ENCODE measurements around the gene PRR27.

Gene PRR27

DNA sequence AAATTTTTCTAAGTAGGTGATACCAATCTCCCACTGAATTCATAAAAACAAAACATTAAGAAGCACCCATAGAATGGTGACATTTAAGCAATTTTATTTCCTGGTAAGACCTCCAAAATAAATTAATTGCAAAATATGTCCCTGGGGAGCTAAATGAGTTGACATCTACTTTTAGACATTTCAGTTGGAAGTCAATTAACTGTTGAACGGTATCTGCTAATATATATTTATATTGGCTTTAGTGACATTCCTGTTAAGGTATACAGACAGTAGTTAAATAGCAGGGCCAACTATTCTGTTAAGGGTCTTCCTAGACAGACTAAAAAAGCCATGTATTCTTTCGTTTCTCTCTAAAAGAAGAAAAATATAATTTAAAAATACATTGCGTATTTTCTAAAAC is at the start of gene PRR27:
Gene PRR27, plus strand, starts transcription at position 301 of the 400 bp plus-strand sequence. CDS start 139 bp downstream, outside the sequence.
- DNase-seq: no peak

GRCh38 chr4:70110917-70111316 is 43.1 kb upstream of the PRR27 start:
- DNase-seq: no peak

DNA sequence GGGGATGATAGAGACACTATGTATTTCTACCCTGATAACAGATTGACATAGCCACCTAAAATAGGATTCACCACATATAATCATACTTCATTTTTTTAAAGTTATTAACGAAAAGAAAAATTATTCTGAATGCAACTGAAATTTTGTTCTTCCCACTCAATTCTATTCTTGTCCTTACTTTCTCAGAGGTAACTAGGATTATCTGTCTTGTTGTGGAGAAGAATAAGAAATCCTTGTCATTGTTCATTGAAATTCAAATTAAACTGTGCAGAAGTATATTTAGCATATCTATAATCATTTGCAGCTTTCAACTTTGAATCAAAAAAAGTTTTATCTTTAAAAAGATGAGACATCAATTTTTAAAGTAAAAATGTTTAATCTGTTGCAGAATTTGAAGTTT is 40.4 kb upstream of the PRR27 start:
- DNase-seq: no peak

DNA sequence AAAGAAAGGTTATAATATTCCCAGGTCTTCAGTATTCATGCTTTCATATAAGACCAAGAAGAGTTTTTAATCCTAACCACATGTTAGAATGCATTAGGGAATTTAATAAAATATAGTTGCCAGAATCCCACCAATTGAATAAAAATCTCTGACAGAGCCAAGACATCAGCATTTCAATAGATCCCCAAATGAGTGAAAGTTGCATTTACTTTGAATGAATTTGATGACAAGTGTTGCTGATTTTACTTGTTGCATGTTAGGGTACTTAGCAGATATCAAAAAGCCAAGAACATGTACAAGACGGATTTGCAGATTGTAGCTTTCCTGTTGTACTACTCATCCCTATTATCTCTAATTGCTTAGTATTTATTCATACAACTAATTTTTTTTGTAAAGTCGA is 39.9 kb upstream of the PRR27 start:
- DNase-seq: no peak

DNA sequence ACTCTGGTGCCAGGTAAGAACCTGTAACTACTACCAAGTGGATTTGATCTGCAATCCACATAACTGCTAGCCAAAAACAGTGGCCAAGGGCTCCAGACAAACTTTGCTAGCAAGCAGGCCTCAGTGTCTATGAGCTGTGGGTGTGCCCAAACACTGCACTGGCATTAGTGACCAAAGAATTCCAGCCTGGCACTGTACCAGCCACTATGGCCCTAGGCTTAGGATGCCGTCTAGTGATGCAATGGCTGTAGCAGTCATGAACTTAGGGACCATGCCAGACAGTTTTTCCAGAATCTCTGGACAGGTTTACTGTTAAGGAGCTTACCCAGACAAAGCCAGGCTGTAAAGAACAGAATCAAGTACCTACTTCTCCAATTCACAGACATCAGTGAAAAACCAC is 33.7 kb upstream of the PRR27 start:
- no peak for DNase-seq

GRCh38 chr4:70133473-70133872 is 20.6 kb upstream of the PRR27 start:
- no peak for DNase-seq

- DNase-seq: no peak
Measured at GRCh38 chr4:70138751-70139150, 15.3 kb upstream of the PRR27 start.

DNA sequence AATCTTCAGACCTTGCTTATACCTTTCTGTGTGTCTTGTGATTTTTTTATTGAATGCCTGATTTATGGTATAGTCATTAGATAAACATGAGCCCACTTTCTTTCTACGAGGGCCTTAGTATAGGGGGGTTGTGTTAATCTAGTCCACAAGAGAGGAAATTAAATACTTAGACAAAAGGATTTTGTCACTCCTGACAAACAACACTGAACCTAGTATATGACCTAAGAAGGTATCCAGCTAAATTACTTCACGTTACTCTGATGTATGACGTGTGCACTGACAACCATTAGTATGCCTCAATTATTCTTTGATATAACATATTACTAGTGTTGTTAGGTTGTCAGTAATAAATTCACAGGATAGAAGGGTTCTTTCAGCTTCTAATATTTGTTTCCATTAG is 2.8 kb upstream of the PRR27 start:
- DNase-seq: no peak

DNA sequence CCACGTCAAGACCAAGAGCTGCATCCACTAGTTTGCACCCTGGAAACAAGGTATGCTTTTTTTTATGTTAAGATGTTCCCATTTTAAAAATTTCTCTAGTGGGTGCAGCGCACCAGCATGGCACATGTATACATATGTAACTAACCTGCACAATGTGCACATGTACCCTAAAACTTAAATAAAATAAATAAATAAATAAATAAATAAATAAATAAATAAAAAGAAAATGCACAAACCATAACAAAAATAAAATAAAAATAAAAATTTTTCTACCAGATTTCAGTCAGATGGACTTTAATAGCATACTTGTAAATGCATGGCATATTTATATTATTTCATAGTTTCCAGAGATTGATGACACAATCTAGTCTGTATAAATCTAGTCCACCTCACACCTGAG is 1.9 kb upstream of the PRR27 start:
- no peak for DNase-seq

DNA sequence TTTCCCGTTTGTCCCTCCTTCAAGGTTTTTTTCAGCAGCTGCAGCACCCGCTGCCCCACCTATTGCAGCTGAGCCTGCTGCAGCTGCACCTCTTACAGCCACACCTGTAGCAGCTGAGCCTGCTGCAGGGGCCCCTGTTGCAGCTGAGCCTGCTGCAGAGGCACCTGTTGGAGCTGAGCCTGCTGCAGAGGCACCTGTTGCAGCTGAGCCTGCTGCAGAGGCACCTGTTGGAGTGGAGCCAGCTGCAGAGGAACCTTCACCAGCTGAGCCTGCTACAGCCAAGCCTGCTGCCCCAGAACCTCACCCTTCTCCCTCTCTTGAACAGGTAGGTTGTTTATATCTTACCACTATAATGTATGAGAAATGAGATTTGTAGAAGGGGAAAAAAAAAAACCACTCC is 4.5 kb downstream of the PRR27 start:
- DNase-seq: no peak

GRCh38 chr4:70177090-70177489 is 23.1 kb downstream of the PRR27 start:
- no peak for DNase-seq

DNA sequence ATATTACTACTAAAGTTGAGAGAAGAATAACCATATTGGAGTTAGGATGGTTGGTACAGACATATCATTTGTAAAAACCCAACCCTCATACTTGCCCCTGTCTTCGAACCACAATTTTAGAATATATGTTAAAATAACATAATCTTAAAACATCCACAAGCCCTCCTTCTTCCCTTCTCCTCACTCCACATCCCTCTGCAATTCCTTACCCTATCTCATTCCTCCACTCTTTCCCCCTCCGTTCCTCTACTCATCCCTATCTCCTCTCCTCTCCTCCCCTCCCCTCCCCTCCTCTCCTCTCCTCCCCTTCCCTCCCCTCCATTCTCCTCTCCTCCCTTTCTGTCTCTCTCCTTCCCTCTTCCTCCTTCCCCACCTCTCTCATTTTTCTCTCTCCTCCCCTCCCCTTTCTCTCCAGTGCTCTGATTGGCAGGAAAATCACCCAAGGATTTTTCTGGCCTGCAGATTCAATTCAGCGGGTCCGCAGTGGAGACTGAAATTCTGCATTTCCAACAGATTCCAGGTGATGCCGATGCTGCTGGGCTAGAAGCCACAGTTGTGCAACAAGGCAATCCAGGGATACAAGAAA is 24.1 kb downstream of the PRR27 start:
- no peak for DNase-seq

- DNase-seq: no peak
Measured at GRCh38 chr4:70179811-70180210, 25.8 kb downstream of the PRR27 start.

DNA sequence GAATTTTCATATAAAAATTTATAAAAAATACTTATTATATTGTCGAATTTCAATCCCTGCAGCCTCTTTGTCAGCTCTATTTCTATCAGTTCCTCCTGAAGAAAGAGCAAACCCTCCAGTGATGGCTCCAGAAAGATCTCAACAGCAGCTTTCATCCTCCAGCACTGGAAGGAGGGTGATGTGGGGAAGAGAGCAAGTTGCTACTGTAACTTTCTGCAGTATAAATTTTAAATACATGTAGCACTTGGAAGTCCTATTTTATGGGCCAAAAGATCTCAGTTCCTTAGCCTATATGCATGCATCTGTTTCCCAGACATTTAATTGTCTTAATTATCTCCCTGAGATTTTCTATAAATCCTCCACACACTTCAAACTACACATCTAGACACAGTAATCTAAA is 27.8 kb downstream of the PRR27 start:
- no peak for DNase-seq

DNA sequence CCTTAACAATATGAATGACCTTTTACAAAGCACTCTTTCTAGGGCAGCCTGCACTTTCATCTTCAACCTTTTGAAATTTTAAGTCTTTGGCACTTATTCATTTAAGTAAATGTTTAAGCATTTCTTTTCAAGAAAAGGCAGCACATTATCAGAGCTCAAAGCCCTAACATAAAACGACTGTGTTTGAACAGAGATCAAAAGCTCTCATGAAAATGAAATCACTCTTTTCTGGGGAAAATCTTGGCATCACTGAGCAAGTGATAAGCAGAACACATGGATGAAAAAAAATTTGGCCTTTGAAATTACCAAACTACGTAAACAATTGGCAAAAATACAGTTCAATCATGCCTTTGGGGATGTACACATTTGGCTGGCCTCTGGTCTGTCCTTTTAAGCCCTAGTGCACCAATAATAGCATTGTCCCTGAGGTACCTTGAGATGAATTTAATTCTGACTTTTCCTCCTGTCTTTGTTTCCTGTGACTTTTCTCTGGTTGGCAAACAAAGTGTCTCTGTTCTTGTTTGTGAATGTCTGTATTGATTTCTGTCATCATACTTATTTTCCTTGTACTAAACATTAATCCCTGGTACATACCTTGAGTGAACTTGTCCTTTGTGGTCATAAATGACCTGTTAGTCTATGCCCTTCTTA is 28.6 kb downstream of the PRR27 start:
- DNase-seq: no peak

GRCh38 chr4:70183168-70183939 is 29.3 kb downstream of the PRR27 start:
- no peak for DNase-seq

DNA sequence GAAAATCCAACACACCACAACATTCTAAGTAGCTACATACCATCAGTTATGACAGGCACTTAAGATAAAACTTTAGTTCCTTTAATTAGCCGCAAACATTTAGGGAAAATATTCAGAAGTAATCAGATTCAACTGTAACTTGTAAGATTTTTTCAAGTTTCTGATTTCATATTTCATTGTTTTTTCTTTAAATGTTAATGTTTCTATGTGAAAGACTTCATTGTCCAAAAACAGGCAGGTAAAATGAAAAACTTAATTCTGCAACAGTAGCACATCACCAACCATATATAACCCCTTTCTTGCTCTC is 29.9 kb downstream of the PRR27 start:
- DNase-seq: no peak

- no peak for DNase-seq
Measured at GRCh38 chr4:70187216-70187615, 33.2 kb downstream of the PRR27 start.

DNA sequence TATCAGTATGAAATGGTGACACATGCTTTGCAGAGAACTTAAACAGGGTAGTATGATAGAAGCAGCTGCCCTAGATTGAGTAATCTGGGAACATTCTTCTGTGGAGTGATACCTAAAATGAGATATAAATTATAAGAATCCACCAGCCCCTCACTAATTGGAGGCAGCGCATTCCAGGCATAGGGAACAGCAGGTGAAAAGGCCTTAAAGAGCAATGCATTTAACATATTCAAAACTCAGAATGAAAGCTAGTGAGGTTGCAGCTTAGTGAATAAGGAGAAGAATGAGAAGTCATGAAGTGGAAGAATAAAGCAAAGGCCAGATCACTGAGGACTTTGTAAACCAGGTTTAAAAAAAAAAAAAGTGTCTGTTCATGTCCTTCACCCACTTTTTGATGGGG is 36.5 kb downstream of the PRR27 start:
- DNase-seq: no peak

- no peak for DNase-seq
Measured at GRCh38 chr4:70191647-70192046, 37.6 kb downstream of the PRR27 start.

- no peak for DNase-seq
Measured at GRCh38 chr4:70192895-70193294, 38.9 kb downstream of the PRR27 start.

- no peak for DNase-seq
Measured at GRCh38 chr4:70195425-70195824, 41.4 kb downstream of the PRR27 start, which contains the start of gene ODAM. Gene ODAM, plus strand, starts transcription at chr4:70195725. Its CDS starts 819 bp downstream, at chr4:70196544.

GRCh38 chr4:70196857-70197256 is 42.8 kb downstream of the PRR27 start:
- DNase-seq: no peak

DNA sequence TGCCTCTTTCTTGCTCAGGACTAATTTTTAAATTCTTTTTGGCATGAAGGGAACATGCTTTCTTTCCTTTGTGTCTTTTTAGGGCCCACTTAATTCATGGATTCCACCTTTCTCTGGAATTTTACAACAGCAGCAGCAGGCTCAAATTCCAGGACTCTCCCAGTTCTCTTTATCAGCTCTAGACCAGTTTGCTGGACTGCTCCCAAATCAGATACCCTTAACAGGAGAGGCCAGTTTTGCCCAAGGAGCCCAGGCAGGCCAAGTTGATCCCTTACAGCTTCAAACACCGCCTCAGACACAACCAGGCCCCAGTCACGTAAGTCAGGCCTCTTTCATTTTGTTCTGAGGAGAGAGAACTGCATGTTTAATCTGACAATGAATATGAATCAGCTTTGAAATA is 43.8 kb downstream of the PRR27 start:
- DNase-seq: no peak

DNA sequence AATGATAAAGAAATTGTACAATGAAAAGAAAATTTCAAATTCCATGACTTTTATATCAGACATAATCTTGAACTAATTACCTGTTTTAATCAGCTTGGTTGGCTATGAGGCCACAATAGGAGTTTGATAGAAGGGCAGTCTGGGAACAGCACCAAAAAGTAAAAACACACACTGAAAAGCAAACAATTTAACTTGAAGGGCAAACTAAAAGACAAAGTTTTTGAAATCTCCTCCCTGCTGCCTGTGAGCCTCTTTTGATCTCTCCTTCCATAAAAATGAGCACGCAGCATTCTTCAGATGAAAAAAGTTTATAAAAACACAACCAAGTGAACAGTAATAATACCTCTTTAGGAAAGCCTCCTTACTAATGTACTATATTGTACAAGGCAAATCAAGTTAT is 49.6 kb downstream of the PRR27 start:
- no peak for DNase-seq
